IPS-18c (cell line): Measurements from ENCODE around the gene OR8K5.
"Not testable (repeated sequence)": the region's sequence is repeated elsewhere in the genome, so short reads cannot be mapped to it uniquely, and the experiment has no call there.

Source experiments
- H3K4me3 ChIP-seq: 2 replicates; pipeline ENCODE4 v1.7.0; 2013; ENCODE audit warnings: low read depth, mild to moderate bottlenecking, low read length, moderate library complexity; ENCODE audit not compliant: insufficient read depth
- H3K9me3 ChIP-seq: one replicate; pipeline ENCODE4 v1.6.1; 2013; ENCODE audit warnings: mild to moderate bottlenecking, low read length, moderate library complexity; ENCODE audit not compliant: control insufficient read depth, insufficient read depth

OR8K5 gene

DNA sequence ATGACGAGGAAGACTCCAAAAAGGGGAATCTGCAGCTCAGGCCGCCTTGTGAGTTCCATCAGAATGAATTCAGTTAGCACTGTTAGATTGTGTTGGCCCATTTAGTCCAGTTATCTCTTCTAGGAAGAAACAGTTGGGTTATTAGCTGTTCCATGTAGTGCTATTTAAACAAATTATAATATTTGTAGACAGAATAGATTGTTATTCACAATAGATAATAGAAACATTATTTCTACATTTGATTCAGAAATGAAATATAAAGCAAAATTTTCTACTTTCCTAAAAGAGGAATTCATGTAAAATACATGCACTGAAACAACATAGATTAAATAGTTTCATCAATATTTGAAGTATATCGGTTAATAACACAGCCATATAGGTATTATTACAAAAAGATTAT is at the start of gene OR8K5:
TSS of gene OR8K5 (minus strand) at position 101 of the 400 bp plus-strand sequence. CDS start at position 101, 0 bp downstream.
- H3K4me3 ChIP-seq: no peak within 1 kb of the TSS

GRCh38 chr11:56207790-56208189 is 47.7 kb upstream of the OR8K5 start:
- H3K4me3 ChIP-seq: no peak overlapping the region
- H3K9me3 ChIP-seq: no peaks in the 10 kb centered on the region

More for the DNA sequence above, at the start of gene OR8K5:
- no peaks in the 10 kb centered on the region for H3K9me3 ChIP-seq

- Histone ChIP-seq H3K4me3 (no peak overlapping the region), H3K9me3 (peaks cover 2% of the 10 kb centered on the region)
Observed at GRCh38 chr11:56197367-56197766, 37.2 kb upstream of the OR8K5 start.

- H3K9me3 ChIP-seq: peaks cover 2% of the 10 kb centered on the region
Observed at GRCh38 chr11:56196705-56197104, 36.6 kb upstream of the OR8K5 start.

GRCh38 chr11:56188602-56189001 is 28.5 kb upstream of the OR8K5 start:
- H3K9me3 ChIP-seq: no peaks in the 10 kb centered on the region
- no peak overlapping the region for H3K4me3 ChIP-seq

More at GRCh38 chr11:56196705-56197104, 36.6 kb upstream of the OR8K5 start:
- no peak overlapping the region for H3K4me3 ChIP-seq

DNA sequence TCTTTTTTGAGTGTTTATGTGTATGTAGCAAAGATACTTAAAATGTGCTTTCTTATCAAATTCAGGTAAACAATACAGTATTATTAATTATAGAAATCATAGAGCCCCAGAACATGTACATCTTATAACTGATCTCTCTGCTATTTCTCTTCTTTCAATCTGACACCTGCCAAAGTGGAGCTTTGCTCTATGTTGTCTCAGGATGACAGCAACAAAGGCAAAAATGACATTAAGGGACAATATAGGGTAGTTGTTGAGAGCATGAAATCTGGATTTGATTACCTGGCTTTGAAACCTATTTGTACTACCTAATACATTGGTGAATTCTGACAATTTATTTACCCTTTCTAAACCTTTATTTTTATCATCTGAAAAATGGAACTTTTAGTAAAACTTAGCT is 23.3 kb upstream of the OR8K5 start:
- no peaks in the 10 kb centered on the region for H3K9me3 ChIP-seq
- H3K4me3 ChIP-seq: no peak overlapping the region

DNA sequence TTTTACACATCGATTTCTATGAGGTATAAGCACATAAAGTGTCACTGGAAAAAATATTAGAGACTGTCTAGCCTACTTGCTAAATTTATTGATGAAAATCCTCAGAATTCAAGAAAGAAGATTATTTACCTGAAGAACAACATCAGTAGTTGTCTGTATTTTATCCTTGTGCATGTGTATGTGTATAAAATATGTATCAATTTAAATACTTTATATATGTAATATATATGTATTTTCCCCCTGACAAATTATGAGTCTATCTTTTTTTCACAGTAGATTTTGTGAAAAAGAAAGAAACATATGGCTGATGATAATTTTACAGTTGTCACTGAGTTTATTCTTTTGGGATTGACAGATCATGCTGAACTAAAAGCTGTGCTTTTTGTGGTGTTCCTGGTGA is 16.2 kb upstream of the OR8K5 start, which contains the start of gene OR5J2:
TSS of gene OR5J2 (plus strand) at position 301 of the 400 bp plus-strand sequence. CDS start at position 301, 0 bp downstream.
- H3K4me3 ChIP-seq: no peak within 1 kb of the TSS
- H3K9me3 ChIP-seq: no peaks in the 10 kb centered on the region

GRCh38 chr11:56172256-56172830 is 12.2 kb upstream of the OR8K5 start:
- H3K9me3 ChIP-seq: no peaks in the 10 kb centered on the region
- H3K4me3 ChIP-seq: no peak overlapping the region

DNA sequence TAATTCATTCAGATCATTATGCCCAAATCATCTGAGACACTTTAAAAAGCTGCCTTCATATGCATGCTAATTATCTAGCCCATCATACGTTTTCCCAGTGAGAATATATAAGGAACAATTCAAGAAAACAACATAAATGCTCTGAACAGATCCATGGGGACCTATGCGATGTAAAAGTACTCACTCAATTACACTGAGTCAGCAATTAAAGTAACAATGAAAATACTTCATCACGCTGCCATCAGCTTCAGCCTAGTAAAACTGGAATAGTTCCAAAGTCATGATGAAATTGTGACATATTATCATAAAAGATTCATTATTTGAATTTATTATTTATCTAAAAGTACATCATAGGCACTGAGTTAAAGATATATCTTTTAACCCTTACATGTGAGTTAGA is 3.7 kb upstream of the OR8K5 start:
- H3K9me3 ChIP-seq: no peaks in the 10 kb centered on the region
- no peak overlapping the region for H3K4me3 ChIP-seq

- Histone ChIP-seq H3K4me3 (no peak overlapping the region), H3K9me3 (peaks cover 5% of the 10 kb centered on the region)
Observed at GRCh38 chr11:56152333-56152732, 7.8 kb downstream of the OR8K5 start.

GRCh38 chr11:56151376-56151775 is 8.7 kb downstream of the OR8K5 start:
- Histone ChIP-seq H3K4me3 (no peak overlapping the region), H3K9me3 (peaks cover 5% of the 10 kb centered on the region)

- H3K4me3 ChIP-seq, H3K9me3 ChIP-seq: not testable (repeated sequence)
Observed at GRCh38 chr11:56143681-56144080, 16.4 kb downstream of the OR8K5 start.

DNA sequence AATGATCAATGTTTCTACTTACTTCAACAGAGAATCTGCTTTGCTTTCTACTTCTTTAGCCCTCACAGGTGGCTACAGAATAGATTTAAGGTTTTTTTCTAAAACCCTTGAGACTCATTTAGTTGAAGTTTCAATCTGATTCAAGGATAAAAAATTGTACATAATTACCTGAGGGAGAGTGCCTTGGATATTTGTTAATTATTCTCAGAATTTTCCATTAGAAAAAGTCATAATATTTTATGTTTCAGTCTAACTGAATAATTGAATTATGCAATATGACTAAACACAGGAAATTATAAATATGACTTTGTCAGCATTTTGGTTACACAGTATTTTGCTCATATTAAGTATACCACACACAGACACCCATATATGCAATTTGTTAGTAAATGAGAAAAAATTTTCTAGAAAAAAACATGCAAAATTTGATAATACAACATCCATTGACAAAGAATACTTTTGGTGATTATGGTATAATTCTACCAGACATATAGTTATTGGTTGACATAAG is 19.9 kb downstream of the OR8K5 start, which contains the start of gene OR8J3:
TSS of gene OR8J3 (minus strand) at position 51 of the 511 bp plus-strand sequence. CDS start 2,483 bp downstream, outside the sequence.
- Histone ChIP-seq H3K9me3 (no peaks in the 10 kb centered on the region), H3K4me3 (no peak within 1 kb of the TSS)

GRCh38 chr11:56122073-56122472 is 38.0 kb downstream of the OR8K5 start, which contains the start of gene OR8H3:
Gene OR8H3, plus strand, starts transcription at chr11:56122373. Its CDS starts 0 bp downstream, at chr11:56122373.
- no peak within 1 kb of the TSS for H3K4me3 ChIP-seq

More at GRCh38 chr11:56122073-56122472, 38.0 kb downstream of the OR8K5 start, which contains the start of gene OR8H3:
- H3K9me3 ChIP-seq: no peaks in the 10 kb centered on the region
